Measurements from ENCODE around the gene DENND1A.

DNA sequence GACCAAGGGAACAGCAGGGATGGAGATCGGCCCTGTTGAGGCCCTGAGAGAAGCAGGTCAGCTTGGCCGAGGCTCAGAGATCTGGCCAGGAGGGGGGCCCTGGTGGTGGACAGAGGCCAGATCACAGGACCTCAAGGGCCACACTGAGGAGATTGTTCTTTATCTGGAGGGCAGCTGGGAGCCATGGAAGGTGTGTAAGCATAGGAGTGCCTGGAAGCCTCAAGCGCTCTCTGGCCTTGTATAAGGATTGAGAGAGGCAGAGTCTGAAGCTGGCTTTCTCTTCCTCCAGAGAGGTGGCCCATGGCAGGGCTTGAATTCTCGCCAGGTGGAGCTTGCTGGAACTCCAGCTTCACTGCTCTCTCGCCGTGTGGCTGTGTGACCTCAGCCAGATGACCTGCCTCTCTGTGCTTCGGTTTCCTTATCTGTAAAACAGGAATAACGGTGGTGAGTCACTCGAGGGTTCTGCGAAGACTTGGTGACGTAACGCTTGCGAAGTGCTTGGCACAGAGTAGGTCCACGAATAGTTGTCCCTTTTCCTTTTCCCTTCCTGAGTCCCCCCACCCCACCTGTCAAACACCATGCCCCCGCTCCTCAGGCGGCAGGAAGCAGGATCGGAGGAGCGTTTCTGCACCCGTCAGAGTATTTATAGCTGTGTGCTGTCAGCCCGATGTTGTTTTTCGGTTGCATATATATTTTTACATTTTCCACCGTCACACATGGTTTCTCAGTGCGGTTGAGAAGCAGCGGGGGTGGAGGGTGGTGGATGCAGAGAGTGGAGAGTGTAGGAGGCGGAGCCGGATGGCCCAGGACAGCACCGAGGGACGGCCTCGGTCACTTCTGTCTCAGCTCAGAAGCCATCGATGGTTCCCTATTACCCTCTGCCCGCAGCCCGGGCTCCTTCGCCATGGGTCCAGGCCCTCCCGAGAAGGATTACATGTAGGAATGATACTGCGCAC, 590.9 kb downstream of the DENND1A start:
- TF ChIP-seq, protein P1, sequence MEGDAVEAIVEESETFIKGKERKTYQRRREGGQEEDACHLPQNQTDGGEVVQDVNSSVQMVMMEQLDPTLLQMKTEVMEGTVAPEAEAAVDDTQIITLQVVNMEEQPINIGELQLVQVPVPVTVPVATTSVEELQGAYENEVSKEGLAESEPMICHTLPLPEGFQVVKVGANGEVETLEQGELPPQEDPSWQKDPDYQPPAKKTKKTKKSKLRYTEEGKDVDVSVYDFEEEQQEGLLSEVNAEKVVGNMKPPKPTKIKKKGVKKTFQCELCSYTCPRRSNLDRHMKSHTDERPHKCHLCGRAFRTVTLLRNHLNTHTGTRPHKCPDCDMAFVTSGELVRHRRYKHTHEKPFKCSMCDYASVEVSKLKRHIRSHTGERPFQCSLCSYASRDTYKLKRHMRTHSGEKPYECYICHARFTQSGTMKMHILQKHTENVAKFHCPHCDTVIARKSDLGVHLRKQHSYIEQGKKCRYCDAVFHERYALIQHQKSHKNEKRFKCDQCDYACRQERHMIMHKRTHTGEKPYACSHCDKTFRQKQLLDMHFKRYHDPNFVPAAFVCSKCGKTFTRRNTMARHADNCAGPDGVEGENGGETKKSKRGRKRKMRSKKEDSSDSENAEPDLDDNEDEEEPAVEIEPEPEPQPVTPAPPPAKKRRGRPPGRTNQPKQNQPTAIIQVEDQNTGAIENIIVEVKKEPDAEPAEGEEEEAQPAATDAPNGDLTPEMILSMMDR (conservative IDR thresholded peaks at IDR 0.05; ENCODE audit: low read length): no peak
- TF ChIP-seq EZH2phosphoT487 (IDR thresholded peaks at IDR 0.05; ENCODE audit: borderline replicate concordance): no peak
